HEK293T (cell line): ENCODE results near the gene AKR7A2.

Experiments used
- ARNT ChIP-seq: fragments of 450-650 bp; IDR thresholded peaks from 2 replicates; pipeline ENCODE4 v1.6.1; 2017; ENCODE audit warnings: mild to moderate bottlenecking
- BHLHE40 ChIP-seq: fragments of 450-650 bp; IDR thresholded peaks from 2 replicates; pipeline ENCODE4 v1.6.1; 2016; ENCODE audit warnings: mild to moderate bottlenecking, moderate library complexity, borderline replicate concordance
- ELF4 ChIP-seq: fragments of 450-650 bp; IDR thresholded peaks from 2 replicates; pipeline ENCODE4 v1.6.1; 2017; ENCODE audit warnings: antibody characterized with exemption
- FOXA1 ChIP-seq: fragments of 450-650 bp; IDR thresholded peaks from 2 replicates; pipeline ENCODE4 v1.6.1; 2016; ENCODE audit warnings: mild to moderate bottlenecking
- FOXK2 ChIP-seq: fragments of 450-650 bp; IDR thresholded peaks from 2 replicates; pipeline ENCODE4 v1.6.1; 2016; ENCODE audit warnings: mild to moderate bottlenecking
- FOXM1 ChIP-seq: fragments of 450-650 bp; IDR thresholded peaks from 2 replicates; pipeline ENCODE4 v1.6.1; 2017; ENCODE audit warnings: mild to moderate bottlenecking, borderline replicate concordance
- HDGF ChIP-seq: fragments of 450-650 bp; IDR thresholded peaks from 2 replicates; pipeline ENCODE4 v1.6.1; 2017; ENCODE audit warnings: antibody characterized with exemption, borderline replicate concordance
- LEF1 ChIP-seq: fragments of 450-650 bp; IDR thresholded peaks from 2 replicates; pipeline ENCODE4 v1.6.1; 2017; ENCODE audit warnings: mild to moderate bottlenecking, borderline replicate concordance
- NFRKB ChIP-seq: fragments of 450-650 bp; IDR thresholded peaks from 2 replicates; pipeline ENCODE4 v1.6.1; 2016; ENCODE audit warnings: mild to moderate bottlenecking, moderate library complexity
- PKNOX1 ChIP-seq: fragments of 450-650 bp; IDR thresholded peaks from 2 replicates; pipeline ENCODE4 v1.6.1; 2016
- SP1 ChIP-seq: fragments of 450-650 bp; IDR thresholded peaks from 2 replicates; pipeline ENCODE4 v1.6.1; 2017
- TARDBP ChIP-seq: fragments of 450-650 bp; IDR thresholded peaks from 2 replicates; pipeline ENCODE4 v1.6.1; 2016
- ZNF384 ChIP-seq: fragments of 450-650 bp; IDR thresholded peaks from 2 replicates; pipeline ENCODE4 v1.6.1; 2016

GRCh38 chr1:19257178-19257914 lies 54.6 kb downstream of the AKR7A2 start:
- TF ChIP-seq SP1 (no peak), FOXM1 (no peak), ELF4 (no peak), ARNT (no peak), LEF1 (no peak), BHLHE40 (no peak), PKNOX1 (no peak), NFRKB (no peak), FOXA1 (no peak), TARDBP (no peak), HDGF (no peak), ZNF384 (no peak), FOXK2 (no peak)
